HG02970 (cell line): ENCODE measurements around the gene ZNRD2.
"Not testable (repeated sequence)": the region's sequence is repeated elsewhere in the genome, so short reads cannot be mapped to it uniquely, and the experiment has no call there.

Experiments
- ATAC-seq: cut with Tn5 transposase; IDR thresholded peaks from one replicate; pipeline ENCODE4 v1.9.1; 2021; ENCODE audit warnings: mild to moderate bottlenecking, moderate library complexity, moderate number of reproducible peaks; ENCODE audit not compliant: unreplicated experiment, low FRiP score

ZNRD2 gene, protein sequence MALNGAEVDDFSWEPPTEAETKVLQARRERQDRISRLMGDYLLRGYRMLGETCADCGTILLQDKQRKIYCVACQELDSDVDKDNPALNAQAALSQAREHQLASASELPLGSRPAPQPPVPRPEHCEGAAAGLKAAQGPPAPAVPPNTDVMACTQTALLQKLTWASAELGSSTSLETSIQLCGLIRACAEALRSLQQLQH

DNA sequence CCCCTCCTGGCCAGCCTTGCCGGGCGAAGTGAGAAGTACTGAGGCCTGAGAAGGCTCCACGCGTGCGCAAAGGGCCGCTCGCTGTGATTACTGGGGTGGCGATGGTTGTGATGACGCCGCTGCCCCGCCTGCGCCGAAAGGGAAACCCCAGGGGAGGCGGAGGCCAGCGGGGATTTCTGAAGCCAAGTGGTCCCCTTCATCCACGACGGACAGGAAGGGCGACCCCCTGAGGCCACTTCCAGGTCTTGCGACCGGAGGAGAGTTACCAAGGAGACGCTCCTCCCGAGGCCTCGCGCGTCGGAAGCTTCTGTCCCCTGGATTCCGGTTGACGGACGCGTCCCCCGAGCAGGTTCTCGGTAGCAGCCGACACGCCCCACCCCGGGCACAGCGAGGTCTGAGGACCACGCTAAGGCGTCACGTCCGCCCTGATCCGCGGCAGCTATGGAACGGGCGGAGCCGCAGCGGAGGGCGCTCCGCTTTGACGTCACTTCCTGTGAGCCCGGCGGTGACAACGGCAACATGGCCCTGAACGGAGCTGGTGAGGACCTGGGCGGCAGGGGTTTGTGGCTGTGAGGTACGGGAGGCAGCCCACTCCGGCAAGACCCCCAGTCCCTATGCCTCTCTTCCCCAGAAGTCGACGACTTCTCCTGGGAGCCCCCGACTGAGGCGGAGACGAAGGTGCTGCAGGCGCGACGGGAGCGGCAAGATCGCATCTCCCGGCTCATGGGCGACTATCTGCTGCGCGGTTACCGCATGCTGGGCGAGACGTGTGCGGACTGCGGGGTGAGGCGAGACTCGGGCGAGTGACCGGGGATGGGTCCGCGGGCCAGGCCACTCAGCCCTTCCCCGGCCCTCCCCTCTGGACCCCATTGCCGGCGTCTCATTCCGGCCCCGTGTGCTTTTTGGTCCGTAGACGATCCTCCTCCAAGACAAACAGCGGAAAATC, at the start of gene ZNRD2:
Gene ZNRD2 (plus strand): TSS at position 505 of the 946 bp plus-strand sequence. CDS start 15 bp downstream, at position 520.
- ATAC-seq: peak; percentile 59

DNA sequence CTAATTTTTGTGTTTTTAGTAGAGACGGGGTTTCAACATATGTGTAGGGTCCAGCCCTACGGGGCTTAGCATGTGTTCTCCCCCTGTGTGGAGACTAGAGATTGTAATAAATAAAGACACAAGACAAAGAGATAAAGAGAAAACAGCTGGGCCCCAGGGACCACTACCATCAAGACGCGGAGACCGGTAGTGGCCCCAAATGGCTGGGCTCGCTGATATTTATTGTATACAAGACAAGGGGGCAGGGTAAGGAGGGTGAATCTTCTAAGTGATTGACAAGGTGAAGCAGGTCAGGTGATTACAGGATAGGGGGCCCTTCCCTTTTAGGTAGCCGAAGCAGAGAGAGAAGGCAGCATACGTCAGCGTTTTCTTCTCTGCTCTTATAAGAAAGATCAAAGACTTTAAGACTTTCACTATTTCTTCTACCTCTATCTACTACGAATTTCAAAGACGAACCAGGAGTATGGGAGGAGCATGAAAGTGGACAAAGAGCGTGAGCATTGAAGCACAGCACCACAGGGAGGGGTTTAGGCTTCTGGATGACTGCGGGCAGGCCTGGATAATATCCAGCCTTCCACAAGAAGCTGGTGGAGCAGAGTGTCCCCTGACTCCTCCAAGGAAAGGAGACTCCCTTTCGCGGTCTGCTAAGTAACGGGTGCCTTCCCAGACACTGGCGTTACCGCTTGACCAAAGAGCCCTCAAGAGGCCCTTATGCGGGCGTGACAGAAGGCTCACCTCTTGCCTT, 48.3 kb upstream of the ZNRD2 start:
- ATAC-seq: not testable (repeated sequence)

DNA sequence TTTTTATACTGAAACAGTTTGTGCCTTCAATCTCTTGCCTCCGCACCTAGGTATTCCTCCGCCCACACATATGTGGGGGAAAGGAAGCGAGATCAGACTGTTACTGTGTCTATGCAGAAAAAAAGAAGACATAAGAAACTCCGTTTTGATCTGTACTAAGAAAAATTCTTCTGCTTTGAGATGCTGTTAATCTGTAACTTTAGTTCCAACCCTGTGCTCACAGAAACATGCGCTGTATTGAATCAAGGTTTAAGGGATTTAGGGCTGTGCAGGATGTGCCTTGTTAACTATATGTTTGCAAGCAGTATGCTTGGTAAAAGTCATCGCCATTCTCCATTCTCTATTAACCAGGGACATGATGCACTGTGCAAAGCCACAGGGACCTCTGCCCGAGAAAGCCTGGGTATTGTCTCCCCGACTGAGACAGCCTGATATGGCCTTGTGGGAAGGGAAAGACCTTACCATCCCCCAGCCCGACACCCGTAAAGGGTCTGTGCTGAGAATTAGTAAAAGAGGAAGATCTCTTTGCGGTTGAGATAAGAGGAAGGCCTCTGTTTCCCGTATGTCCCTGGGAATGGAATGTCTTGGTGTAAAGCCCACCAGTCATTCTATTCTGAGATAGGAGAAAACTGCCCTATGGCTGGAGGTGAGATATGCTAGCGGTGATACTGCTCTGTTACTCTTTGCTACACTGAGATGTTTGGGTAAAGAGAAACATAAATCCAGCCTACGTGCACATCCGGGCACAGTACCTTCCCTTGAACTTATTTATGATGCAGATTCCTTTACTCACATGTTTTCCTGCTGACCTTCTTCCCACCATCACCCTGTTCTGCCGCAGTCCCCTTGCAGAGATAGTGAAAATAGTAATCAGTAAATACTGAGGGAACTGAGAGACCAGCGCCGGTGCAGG, 47.3 kb upstream of the ZNRD2 start:
- not testable (repeated sequence) for ATAC-seq

DNA sequence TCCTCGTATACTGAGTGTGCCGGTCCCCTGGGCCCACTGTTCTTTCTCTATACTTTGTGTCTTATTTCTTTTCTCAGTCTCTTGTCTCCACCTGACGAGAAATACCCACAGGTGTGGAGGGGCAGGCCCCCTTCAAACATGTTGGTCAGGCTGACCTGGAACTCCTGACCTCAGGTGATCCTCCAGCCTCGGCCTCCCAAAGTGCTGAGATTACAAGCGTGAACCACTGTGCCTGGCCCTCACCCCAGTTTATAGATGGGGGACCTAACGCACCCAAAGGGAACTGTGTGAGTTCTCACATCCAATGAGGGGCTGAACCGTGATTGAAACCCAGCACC, 46.7 kb upstream of the ZNRD2 start:
- ATAC-seq: not testable (repeated sequence)

DNA sequence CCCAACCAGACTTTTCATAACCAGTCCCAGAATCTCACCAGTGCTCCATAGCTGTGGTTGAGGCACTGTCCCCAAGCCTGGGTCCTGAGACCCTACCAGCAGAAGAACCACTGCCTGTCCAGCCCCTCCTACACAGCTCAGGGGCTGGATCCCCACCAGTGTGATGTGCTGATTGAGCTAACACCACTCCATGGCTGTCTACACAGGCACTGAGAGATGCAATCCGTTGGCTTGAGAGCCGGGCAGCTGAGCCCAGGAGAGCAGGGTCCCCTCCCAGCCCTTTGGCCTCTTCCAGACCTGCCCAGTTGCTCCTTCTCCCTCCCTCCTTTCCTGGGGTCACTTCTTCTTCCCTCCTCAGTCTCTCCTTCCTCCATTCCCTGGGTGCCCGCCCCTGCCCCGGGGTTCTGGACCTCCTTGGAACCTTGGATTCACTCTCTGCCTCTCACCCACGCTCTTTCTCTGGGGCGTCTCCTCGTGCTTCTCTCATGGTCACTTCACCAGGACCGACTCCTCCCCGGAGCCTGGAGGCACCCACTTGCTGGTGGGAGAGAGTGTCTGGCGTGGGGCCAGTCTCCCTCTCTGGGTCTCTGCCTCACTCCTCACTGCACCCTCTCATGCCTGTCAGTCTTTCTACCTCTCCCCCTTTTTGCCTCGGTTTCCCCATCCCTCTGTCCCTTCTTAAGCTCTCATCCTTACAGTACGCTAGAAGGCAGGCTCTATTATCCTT, 46.1 kb upstream of the ZNRD2 start:
- ATAC-seq: peak; percentile 1

DNA sequence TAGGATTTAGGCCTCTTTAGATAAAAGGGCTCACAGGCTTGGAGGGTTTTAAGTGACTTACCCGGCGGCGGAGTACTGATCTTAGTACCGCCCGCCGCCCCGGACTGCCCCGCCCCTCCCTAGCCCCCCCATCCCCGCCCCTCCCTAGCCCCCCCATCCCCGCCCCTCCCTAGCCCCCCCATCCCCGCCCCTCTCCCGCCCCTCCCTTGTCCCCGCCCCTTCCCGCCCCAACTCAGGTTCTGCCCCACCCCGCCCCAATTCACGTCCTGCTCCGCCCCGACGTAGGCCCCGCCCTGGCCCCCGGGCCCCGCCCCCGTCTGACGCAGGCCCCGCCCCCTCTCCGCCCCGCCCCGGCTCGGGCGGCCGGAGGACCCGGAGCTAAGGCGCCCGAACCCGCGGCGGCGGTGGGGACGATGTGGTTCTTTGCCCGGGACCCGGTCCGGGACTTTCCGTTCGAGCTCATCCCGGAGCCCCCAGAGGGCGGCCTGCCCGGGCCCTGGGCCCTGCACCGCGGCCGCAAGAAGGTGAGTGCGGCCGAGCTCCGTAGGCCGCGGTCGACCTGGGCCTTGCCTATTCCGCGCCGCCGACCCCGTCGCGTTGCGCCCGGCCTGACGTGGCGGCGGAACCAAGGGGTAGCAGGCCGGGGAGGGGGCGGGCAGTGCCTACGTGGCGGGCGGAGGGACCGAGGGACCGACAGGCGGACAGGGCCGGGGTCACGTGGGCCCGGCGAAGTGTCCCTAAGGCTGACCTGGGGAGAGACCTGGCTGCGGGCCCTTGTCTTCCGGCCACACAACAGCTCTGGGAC, 45.3 kb upstream of the ZNRD2 start, which contains the start of gene SCYL1:
Gene SCYL1 (plus strand): TSS at position 343 of the 805 bp plus-strand sequence. CDS start 71 bp downstream, at position 414.
- ATAC-seq: peak; percentile 59

DNA sequence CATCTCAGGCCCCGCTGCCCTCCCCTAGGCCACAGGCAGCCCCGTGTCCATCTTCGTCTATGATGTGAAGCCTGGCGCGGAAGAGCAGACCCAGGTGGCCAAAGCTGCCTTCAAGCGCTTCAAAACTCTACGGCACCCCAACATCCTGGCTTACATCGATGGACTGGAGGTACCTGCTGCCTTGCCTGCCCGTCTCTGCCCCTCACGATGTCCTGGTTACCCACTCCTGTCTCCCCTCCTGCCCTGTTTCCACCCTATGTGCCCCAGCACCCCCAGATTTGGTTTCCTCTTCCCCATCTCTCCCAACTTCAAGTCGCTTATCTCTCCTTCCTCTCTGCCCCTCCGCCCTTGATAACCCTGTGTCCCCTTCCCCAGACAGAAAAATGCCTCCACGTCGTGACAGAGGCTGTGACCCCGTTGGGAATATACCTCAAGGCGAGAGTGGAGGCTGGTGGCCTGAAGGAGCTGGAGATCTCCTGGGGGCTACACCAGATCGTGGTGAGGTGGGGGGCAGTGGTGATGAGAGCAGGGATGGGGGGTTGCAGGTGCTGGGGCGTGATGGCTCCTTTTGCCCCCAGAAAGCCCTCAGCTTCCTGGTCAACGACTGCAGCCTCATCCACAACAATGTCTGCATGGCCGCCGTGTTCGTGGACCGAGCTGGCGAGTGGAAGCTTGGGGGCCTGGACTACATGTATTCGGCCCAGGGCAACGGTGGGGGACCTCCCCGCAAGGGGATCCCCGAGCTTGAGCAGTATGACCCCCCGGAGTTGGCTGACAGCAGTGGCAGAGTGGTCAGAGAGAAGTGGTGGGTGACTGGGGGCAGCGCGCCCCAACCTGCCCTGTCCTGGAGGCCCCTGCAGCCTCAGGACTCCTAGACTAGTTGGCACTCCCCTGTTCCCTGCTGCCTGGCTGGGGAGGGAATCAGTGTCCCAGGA, 44.5 kb upstream of the ZNRD2 start:
- ATAC-seq: no peak

DNA sequence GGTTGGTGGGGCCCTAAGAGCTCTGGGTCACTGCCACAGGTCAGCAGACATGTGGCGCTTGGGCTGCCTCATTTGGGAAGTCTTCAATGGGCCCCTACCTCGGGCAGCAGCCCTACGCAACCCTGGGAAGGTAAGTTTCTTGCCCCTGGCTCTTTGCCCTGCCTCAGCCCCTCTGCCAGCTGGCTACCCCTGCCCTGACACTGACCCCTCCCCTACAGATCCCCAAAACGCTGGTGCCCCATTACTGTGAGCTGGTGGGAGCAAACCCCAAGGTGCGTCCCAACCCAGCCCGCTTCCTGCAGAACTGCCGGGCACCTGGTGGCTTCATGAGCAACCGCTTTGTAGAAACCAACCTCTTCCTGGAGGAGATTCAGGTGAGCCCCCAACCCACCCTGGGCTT, 43.5 kb upstream of the ZNRD2 start:
- no peak for ATAC-seq

DNA sequence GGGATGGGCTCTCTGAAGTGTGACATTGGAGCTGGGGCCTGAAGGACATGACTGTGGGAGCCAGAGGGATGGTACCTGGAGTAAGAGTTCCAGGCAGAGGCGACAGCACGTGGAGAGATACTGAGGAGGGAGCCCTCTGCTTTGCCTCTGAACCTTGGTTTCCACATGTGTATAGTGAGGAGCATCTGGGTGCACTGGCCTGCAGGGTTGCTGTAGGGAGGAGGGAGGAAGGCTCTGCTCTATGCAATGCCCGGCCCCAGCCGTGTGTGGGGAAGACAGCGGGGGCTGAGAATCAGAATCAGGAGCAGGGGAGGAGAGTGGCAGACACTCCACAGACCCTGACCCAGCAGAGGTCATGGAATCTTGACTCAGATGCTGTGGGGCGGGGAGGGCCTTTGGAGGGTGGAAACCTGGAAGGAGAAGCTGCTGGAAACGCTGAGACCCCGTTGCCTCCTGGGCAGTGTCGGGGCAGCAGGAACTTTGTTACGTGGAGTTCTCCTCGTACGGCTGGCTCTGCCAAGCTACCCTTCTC, 41.4 kb upstream of the ZNRD2 start:
- ATAC-seq: no peak

DNA sequence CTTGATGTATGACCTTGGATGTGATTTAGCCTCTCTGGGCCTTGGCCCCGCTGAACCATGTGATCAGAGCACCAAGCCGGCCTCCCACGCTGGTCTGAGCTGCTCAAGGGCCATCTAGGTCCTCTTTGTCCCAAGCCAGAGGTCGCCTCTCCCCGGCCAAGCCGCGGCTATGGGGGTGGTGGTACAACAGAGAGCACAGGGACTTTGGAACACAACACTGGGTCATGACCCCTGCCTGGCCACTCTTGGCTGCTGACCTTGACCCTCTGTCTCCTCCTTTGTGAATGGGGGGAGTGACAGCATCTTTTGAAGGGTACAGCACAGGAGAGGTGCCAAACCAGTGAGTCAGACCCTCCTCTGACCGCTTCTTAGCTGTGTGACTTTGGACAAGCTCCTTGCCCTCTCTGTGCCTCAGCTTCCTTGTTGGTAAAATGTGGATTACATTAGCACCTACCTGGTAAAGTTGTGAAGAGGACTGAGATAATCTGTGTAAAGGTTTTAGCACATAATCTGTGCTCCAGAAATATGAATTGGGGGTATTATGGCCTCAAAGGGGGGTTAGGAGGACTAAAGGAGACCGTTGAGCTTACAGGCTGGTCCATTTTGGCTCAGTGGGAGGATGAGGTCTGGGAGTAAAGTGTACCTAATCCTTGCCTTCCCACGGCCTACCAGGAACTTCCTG, 40.7 kb upstream of the ZNRD2 start:
- no peak for ATAC-seq

DNA sequence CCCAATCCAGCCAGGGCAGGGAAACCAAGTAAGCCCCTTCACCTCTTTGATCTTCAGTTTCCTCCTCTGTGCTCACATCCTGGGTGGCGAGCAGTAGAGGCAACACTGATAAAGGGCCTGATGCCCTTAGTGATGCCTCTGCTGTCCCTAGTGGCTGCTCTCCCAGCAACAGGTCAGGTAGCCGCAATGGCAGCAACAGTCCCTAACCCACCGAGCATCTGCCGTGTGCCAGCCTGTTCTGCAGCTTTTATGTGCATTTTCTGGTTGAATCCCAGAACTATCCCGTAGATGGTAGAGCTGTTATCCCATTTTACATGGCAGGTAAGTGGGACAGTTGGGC, 40.1 kb upstream of the ZNRD2 start:
- no peak for ATAC-seq

DNA sequence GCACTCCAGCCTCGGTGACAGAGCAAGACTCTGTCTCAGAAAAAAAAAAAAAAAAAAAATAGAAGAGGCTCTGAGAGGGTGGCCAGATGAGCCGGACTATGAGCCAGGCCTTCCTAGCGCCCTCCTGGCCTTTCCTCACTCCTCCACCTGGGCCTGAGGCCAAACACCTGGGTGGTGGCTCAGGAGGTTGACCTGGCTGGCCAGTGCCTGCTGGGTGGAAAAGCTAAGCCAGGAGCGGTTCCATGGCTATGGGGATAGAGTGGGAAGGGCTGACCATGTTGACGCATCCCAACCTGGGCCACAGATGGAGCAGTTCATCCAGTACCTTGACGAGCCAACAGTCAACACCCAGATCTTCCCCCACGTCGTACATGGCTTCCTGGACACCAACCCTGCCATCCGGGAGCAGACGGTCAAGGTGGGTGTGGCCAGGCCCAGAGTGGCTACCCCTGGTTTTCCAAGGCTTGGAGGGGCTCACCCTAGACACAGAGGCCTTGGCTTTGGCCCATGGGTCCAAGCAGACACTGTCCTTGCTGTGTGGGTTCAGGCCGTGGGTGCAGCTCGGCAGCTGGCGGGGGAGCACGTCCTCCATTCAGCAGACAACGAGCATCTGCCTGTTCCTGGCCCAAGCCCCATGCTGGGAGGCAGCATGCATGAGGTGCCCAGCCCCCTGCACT, 37.8 kb upstream of the ZNRD2 start:
- ATAC-seq: no peak

DNA sequence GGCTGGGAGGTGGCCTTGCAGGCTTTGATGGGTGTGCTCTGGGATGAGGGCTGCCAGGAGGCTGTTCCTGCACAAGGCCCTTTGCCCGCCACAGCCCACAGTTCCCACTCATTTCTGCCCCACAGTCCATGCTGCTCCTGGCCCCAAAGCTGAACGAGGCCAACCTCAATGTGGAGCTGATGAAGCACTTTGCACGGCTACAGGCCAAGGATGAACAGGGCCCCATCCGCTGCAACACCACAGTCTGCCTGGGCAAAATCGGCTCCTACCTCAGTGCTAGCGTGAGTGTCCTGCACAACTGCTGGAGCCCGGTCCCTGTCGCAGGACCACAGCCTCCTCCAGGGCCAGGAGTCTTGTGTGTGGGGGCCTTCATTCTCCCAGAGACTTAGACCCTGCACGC, 35.2 kb upstream of the ZNRD2 start:
- ATAC-seq: no peak

DNA sequence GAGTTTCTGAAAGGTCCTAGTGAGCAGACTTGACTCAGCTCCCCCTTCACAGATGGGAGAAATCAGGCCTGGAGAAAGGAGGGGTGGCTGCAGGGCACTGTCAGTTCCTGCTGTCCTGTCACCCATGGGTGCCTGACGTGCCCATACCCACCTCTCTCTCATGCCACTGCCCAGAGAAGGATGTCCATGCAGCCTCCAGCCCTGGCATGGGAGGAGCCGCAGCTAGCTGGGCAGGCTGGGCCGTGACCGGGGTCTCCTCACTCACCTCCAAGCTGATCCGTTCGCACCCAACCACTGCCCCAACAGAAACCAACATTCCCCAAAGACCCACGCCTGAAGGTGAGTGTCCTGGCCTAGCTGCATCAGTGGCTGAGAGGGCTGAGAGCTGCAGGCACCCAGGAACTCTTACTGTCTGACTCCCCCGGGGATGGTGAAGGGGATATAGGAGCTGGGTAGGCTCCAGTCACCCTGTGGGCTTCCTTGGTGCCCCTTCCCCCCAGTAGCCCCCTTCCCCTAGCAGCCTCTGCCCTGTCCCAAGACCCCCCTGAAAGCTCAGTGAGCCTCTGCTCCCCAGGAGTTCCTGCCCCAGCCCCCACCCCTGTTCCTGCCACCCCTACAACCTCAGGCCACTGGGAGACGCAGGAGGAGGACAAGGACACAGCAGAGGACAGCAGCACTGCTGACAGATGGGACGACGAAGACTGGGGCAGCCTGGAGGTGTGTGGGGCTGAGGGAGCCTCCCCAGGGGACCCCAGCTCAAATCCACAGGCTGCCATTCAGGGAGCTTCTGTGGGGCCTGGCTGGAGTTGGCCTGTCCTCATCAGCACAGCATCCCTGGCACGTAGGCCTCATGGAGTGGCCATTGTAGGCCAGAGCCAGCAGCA, 33.6 kb upstream of the ZNRD2 start:
- ATAC-seq: no peak

DNA sequence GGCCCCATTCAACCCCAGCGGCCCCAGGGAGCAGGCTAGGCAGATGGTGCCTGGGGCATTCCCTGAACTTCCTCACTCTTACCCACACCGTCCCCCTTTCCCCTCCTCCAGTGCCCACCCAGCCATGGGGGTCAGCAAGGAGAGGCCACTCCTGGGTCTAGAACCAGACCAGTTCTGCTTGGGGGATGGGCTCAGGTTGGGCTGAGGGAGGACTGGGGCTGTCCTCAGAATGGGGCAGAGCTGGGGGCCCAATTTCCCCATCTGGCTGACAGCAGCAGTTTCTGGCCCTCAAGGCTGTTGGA, 33.0 kb upstream of the ZNRD2 start:
- no peak for ATAC-seq
